Esophagus squamous epithelium (tissue), 4 donors: Measurements from ENCODE around the gene TMPRSS3.

Experiments used
- CTCF ChIP-seq, 6 experiments: fragments of 450-650 bp in 4 of 6; fragments of 200-600 bp in 2 of 6; sonication (generic) in 2 of 6; IDR thresholded peaks; one replicate each; pipeline ENCODE4 v1.5.1; 2016 to 2019; ENCODE audit warnings: antibody characterized with exemption in 6 of 6, mild to moderate bottlenecking in 4 of 6, moderate library complexity in 4 of 6
- POLR2A ChIP-seq, 4 donors: fragments of 450-650 bp; IDR thresholded peaks; one replicate each; pipeline ENCODE4 v1.6.1; 2017; ENCODE audit warnings: antibody characterized with exemption in 4 of 4, mild to moderate bottlenecking in 4 of 4, moderate library complexity in 3 of 4

GRCh38 chr21:42421018-42421793 lies 25.4 kb upstream of the TMPRSS3 start:
- TF ChIP-seq CTCF (IDR thresholded peaks at IDR 0.05) (no peak), POLR2A (IDR thresholded peaks at IDR 0.05) (no peak)
